ENCODE results near the gene PUM1.

- TF ChIP-seq CTCF (IDR thresholded peaks at IDR 0.05), result no peak
- TF ChIP-seq POLR2AphosphoS5 (IDR thresholded peaks at IDR 0.05), result no peak
Observed at GRCh38 chr1:30885570-30886522, 179.7 kb downstream of the PUM1 start.

Measured in prostate gland (tissue), 2 donors.